CD4-positive, CD25-positive, alpha-beta regulatory T cell (primary cell): ENCODE data around the gene KCTD21. TPM values are rescaled to one million over a fixed set of nuclear protein-coding genes. Genes with fewer than 3 reads are reported as not detected.

Experiments used
- ATAC-seq, 2 donors: fragments of 150-1000 bp; cut with Tn5 transposase; one replicate each; pipeline ENCODE4 v1.10.0; 2021; ENCODE audit warnings: low read depth in 2 of 2, moderate number of reproducible peaks in 2 of 2, moderate library complexity in 1 of 2
- DNase-seq, 3 donors: peaks; one replicate each; pipeline versions ENCODE4 v3.0.0 to v3.0.0-alpha.2; 2012 to 2022; ENCODE audit warnings: mixed read lengths in 1 of 3
- H3K27ac ChIP-seq: one replicate; pipeline ENCODE4 v1.7.0; 2013; ENCODE audit warnings: mild to moderate bottlenecking, low read length; ENCODE audit not compliant: insufficient read depth, poor library complexity, severe bottlenecking
- H3K27me3 ChIP-seq: one replicate; pipeline ENCODE4 v1.7.0; 2013; ENCODE audit warnings: low read length; ENCODE audit not compliant: control insufficient read depth, insufficient read depth
- H3K36me3 ChIP-seq: one replicate; pipeline ENCODE4 v1.7.0; 2013; ENCODE audit warnings: mild to moderate bottlenecking, low read length, moderate library complexity; ENCODE audit not compliant: control insufficient read depth, insufficient read depth
- H3K4me1 ChIP-seq: 2 replicates; pipeline ENCODE4 v1.7.0; 2013; ENCODE audit warnings: mild to moderate bottlenecking, low read length; ENCODE audit not compliant: insufficient read depth, control insufficient read depth, poor library complexity, severe bottlenecking
- H3K4me3 ChIP-seq: one replicate; pipeline ENCODE4 v1.7.0; 2013; ENCODE audit warnings: low read depth, mild to moderate bottlenecking, low read length, moderate library complexity
- H3K9me3 ChIP-seq, 2 experiments: 1 replicate in 1 of 2; 2 replicates in 1 of 2; pipeline ENCODE4 v1.7.0; 2013; ENCODE audit warnings: low read length in 2 of 2, mild to moderate bottlenecking in 1 of 2, moderate library complexity in 1 of 2; ENCODE audit not compliant: control insufficient read depth in 2 of 2
- H3K27ac Mint-ChIP-seq, 3 donors: one replicate each; pipeline ENCODE4 v1.8.0; 2020 to 2022; ENCODE audit warnings: mild to moderate bottlenecking in 3 of 3, mixed read lengths in 3 of 3, moderate library complexity in 2 of 3
- H3K27me3 Mint-ChIP-seq: one replicate; pipeline ENCODE4 v1.8.0; 2022; ENCODE audit warnings: mild to moderate bottlenecking, mixed read lengths
- H3K36me3 Mint-ChIP-seq: one replicate; pipeline ENCODE4 v1.8.0; 2020; ENCODE audit warnings: mixed read lengths
- H3K4me1 Mint-ChIP-seq, 4 donors: one replicate each; pipeline ENCODE4 v1.8.0; 2020 to 2022; ENCODE audit warnings: mixed read lengths in 4 of 4, mild to moderate bottlenecking in 1 of 4
- H3K4me3 Mint-ChIP-seq, 4 donors: one replicate each; pipeline ENCODE4 v1.8.0; 2020 to 2022; ENCODE audit warnings: mild to moderate bottlenecking in 4 of 4, mixed read lengths in 4 of 4, moderate library complexity in 3 of 4
- H3K9me3 Mint-ChIP-seq, 7 donors: one replicate each; pipeline ENCODE4 v1.8.0; 2020 to 2022; ENCODE audit warnings: mixed read lengths in 7 of 7, mild to moderate bottlenecking in 3 of 7, moderate library complexity in 2 of 7
- polyA plus RNA-seq, 4 donors: library from polyadenylated mRNA; unstranded; fragments of 300-500 nt; fragmentation: Illumina TruSeq; gene quantifications; one replicate each; pipeline ENCODE4 v1.2.3, GENCODE V29; 2021
- total RNA-seq: library from RNA; stranded (reverse); gene quantifications from one replicate; pipeline ENCODE4 v1.2.3, GENCODE V29; 2022

KCTD21 gene
- total and polyA plus RNA-seq, 5 donors from 2014 or later: 1.4 to 3.8 (median 3.2) TPM

- peaks cover 9% of the 10 kb centered on the region for H3K36me3 ChIP-seq
- no peaks in the 10 kb centered on the region for H3K27me3 Mint-ChIP-seq
- no peak overlapping the region for H3K4me3 Mint-ChIP-seq
- ATAC-seq: no peak
- H3K36me3 Mint-ChIP-seq: peaks cover 32% of the 10 kb centered on the region
- DNase-seq: no peak
- H3K4me1 Mint-ChIP-seq: peaks cover 0 to 31% (median 15%) of the 10 kb centered on the region in 4 donors
- H3K9me3 Mint-ChIP-seq: peaks cover 0 to 1% (median 0%) of the 10 kb centered on the region in 7 donors
- no peaks in the 10 kb centered on the region for H3K27me3 ChIP-seq
- peaks cover 3% of the 10 kb centered on the region for H3K4me1 ChIP-seq
- no peak overlapping the region for H3K4me3 ChIP-seq
- peak overlapping the region in 2 of 3 donors; percentile 86 to 95 for H3K27ac Mint-ChIP-seq
- no peak overlapping the region for H3K27ac ChIP-seq
- H3K9me3 ChIP-seq: no peaks in the 10 kb centered on the region
Measured at GRCh38 chr11:78208257-78209165, 20.1 kb upstream of the KCTD21 start.

DNA sequence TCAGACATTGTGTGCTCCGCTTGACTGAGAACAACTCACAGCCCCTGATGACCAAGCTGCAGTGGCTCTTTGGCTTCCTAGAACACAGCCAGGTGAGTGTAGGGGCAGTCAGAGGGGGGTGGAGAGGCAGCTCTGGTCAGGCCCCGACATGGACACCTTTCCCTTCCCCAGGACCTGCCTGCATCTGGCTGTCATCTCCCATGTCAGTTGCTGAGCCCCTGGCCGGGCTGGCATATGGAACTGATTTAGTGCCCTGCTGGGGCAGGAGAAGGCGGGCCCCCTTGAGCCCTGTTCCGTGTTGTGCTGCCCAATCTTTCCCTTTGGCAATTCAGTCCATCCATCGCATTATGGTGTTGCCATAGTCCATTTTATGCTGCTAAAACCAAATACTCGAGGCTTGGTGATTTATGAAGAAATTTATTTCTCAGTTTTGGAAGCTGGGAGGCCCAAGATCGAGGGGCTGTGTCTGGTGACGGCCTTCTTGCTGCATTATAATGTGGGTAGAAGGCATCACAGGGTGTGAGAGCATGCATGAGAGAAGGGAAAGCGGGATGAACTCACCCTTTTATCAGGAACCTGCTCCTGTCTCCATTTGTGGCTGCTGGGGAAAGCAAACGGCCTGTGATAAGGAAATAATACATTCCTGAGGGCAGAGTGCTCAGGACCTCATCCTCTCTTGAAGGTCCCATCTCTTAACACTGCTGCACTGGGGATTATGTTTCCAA, 19.3 kb upstream of the KCTD21 start:
- peaks cover 4 to 37% (median 20%) of the 10 kb centered on the region in 4 donors for H3K4me1 Mint-ChIP-seq
- no peak overlapping the region for H3K4me3 Mint-ChIP-seq
- Histone ChIP-seq H3K9me3 (no peaks in the 10 kb centered on the region), H3K4me1 (peaks cover 12% of the 10 kb centered on the region), H3K27me3 (no peaks in the 10 kb centered on the region), H3K4me3 (no peak overlapping the region), H3K36me3 (peaks cover 9% of the 10 kb centered on the region), H3K27ac (no peak overlapping the region)
- ATAC-seq (no peak), DNase-seq (no peak)
- peaks cover 0 to 1% (median 0%) of the 10 kb centered on the region in 7 donors for H3K9me3 Mint-ChIP-seq
- peaks cover 32% of the 10 kb centered on the region for H3K36me3 Mint-ChIP-seq
- no peak overlapping the region for H3K27ac Mint-ChIP-seq
- H3K27me3 Mint-ChIP-seq: no peaks in the 10 kb centered on the region

- Mint-ChIP-seq H3K27me3 (no peaks in the 10 kb centered on the region), H3K4me3 (no peak overlapping the region), H3K36me3 (peaks cover 25% of the 10 kb centered on the region), H3K27ac (peak overlapping the region in 1 of 3 donors; percentile 52), H3K4me1 (peaks cover 14 to 49% (median 29%) of the 10 kb centered on the region in 4 donors), H3K9me3 (no peaks in the 10 kb centered on the region)
- no peak for DNase-seq
- H3K27ac ChIP-seq: no peak overlapping the region
- peaks cover 10% of the 10 kb centered on the region for H3K36me3 ChIP-seq
- H3K4me3 ChIP-seq: no peak overlapping the region
- H3K27me3 ChIP-seq: no peaks in the 10 kb centered on the region
- no peaks in the 10 kb centered on the region for H3K9me3 ChIP-seq
- peaks cover 27% of the 10 kb centered on the region for H3K4me1 ChIP-seq
- no peak for ATAC-seq
Measured at GRCh38 chr11:78205691-78206090, 17.3 kb upstream of the KCTD21 start.

DNA sequence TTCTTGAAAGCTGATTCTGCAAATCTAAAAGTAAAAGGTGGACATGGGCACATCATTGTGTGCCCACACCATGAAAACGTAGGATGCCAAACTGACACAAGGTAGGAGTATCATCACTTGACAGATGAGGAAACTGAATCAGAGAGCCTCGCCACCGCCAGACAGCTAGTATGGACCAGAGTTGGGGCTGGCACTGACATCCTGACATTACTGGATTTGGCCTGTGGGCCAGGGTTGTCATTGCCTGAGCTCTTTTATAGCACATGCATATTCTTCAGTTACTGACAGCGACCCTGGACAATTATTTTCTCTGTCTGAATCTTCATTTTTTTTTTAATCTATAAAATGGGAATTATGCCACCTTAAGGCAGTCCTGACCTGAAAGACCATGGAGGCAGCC, 16.8 kb upstream of the KCTD21 start:
- peaks cover 7% of the 10 kb centered on the region for H3K36me3 ChIP-seq
- no peaks in the 10 kb centered on the region for H3K9me3 Mint-ChIP-seq
- H3K27me3 Mint-ChIP-seq: no peaks in the 10 kb centered on the region
- H3K4me1 Mint-ChIP-seq: peaks cover 14 to 49% (median 29%) of the 10 kb centered on the region in 4 donors
- no peak for ATAC-seq
- no peak overlapping the region for H3K4me3 Mint-ChIP-seq
- H3K4me1 ChIP-seq: peaks cover 28% of the 10 kb centered on the region
- H3K27ac ChIP-seq: no peak overlapping the region
- no peaks in the 10 kb centered on the region for H3K9me3 ChIP-seq
- DNase-seq: no peak
- no peak overlapping the region for H3K4me3 ChIP-seq
- peak overlapping the region; percentile 68 to 98 (median 94) for H3K27ac Mint-ChIP-seq
- H3K36me3 Mint-ChIP-seq: peaks cover 21% of the 10 kb centered on the region
- no peaks in the 10 kb centered on the region for H3K27me3 ChIP-seq

- peak overlapping the region; percentile 82 for H3K4me3 ChIP-seq
- Mint-ChIP-seq H3K4me1 (peaks cover 19 to 54% (median 27%) of the 10 kb centered on the region in 4 donors), H3K27ac (peak overlapping the region; percentile 94 to 99 (median 94)), H3K9me3 (no peaks in the 10 kb centered on the region), H3K27me3 (no peaks in the 10 kb centered on the region), H3K4me3 (peak overlapping the region; percentile 66 to 87 (median 86)), H3K36me3 (peaks cover 10% of the 10 kb centered on the region)
- H3K9me3 ChIP-seq: no peaks in the 10 kb centered on the region
- peaks cover 28% of the 10 kb centered on the region for H3K4me1 ChIP-seq
- H3K27me3 ChIP-seq: no peaks in the 10 kb centered on the region
- ATAC-seq (peak; percentile 79 to 80), DNase-seq (peak; percentile 49 to 82 (median 73))
- peaks cover 2% of the 10 kb centered on the region for H3K36me3 ChIP-seq
- H3K27ac ChIP-seq: peak overlapping the region; percentile 83
Measured at GRCh38 chr11:78203184-78203583, 14.8 kb upstream of the KCTD21 start.

DNA sequence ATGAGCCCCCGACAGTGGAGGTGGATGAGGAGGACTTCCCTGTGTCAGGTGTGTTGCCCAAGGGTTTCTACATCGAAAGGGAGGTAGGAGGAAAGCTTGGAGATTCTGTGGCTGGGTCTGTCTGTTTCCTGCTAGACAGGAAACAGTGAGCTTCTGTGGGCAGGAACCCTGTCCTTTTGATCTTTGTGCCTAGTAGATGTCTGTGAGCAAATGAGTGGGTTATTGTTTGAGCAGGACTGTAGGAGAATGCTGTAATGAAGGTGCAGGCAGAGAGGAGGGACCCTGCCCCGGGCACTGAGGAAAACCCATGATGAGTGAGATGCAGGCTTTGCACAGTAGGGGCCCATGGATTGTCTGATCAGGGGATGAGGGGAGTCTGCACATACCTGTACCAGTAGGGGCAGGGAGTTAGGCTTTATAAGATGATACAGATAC, 14.3 kb upstream of the KCTD21 start:
- Histone ChIP-seq H3K27ac (peak overlapping the region; percentile 83), H3K9me3 (no peaks in the 10 kb centered on the region), H3K36me3 (peaks cover 2% of the 10 kb centered on the region), H3K27me3 (no peaks in the 10 kb centered on the region), H3K4me1 (peaks cover 28% of the 10 kb centered on the region), H3K4me3 (peak overlapping the region; percentile 82)
- Mint-ChIP-seq H3K4me3 (peak overlapping the region; percentile 66 to 87 (median 86)), H3K27me3 (no peaks in the 10 kb centered on the region), H3K27ac (peak overlapping the region; percentile 94 to 99 (median 94)), H3K4me1 (peaks cover 19 to 54% (median 27%) of the 10 kb centered on the region in 4 donors), H3K36me3 (peaks cover 6% of the 10 kb centered on the region), H3K9me3 (no peaks in the 10 kb centered on the region)
- DNase-seq: peak; percentile 51 to 87 (median 72)
- ATAC-seq: peak; percentile 85

DNA sequence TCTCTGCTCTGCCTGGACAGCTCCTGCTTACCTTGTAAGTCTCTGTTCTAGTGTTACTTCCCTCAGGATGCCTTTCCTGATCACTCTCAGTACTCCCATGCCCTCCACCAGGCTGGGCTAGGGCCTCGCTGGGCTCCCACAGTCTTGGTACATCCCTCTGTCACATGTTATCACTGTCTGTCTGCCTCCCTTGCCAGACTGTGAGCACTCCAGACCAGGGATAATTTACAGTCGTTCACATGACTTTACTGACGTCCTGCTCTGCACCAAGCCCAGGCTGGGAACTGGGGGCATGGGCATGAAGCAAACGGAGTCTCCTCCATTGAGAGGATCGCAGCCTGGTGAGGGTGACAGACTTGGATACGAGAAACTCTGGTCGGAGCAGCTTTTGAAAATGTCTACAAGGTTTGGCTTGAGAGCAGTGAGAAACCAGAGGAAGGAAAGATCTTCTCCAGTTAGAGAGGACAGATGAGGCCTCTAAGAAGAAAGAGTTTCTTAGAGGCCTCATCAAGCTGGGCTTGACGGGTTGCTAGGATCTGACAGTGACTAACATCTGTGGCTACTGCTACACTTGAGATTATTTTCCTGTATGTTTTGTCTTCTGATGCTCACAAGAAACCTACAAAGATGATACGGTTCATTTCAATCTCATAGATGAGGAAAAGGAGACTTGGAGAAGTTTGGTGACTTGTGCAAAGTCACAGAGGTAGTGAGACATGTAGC, 12.8 kb upstream of the KCTD21 start:
- H3K36me3 Mint-ChIP-seq: peaks cover 5% of the 10 kb centered on the region
- Histone ChIP-seq H3K36me3 (peaks cover 2% of the 10 kb centered on the region), H3K27ac (peak overlapping the region; percentile 83), H3K4me1 (peaks cover 28% of the 10 kb centered on the region), H3K4me3 (no peak overlapping the region), H3K9me3 (no peaks in the 10 kb centered on the region), H3K27me3 (no peaks in the 10 kb centered on the region)
- no peaks in the 10 kb centered on the region for H3K27me3 Mint-ChIP-seq
- DNase-seq (no peak), ATAC-seq (no peak)
- no peaks in the 10 kb centered on the region for H3K9me3 Mint-ChIP-seq
- peaks cover 19 to 52% (median 28%) of the 10 kb centered on the region in 4 donors for H3K4me1 Mint-ChIP-seq
- peak overlapping the region; percentile 94 to 99 (median 94) for H3K27ac Mint-ChIP-seq
- H3K4me3 Mint-ChIP-seq: peak overlapping the region; percentile 64 to 87 (median 68)
